GM18499 (cell line): Measurements from ENCODE around the gene KIF13A.
"Not testable (repeated sequence)": the region's sequence is repeated elsewhere in the genome, so short reads cannot be mapped to it uniquely, and the experiment has no call there.

Experiments
- ATAC-seq: cut with Tn5 transposase; IDR thresholded peaks from one replicate; pipeline ENCODE4 v1.9.1; 2021; ENCODE audit warnings: moderate number of reproducible peaks; ENCODE audit not compliant: insufficient read depth, unreplicated experiment

The KIF13A gene

DNA sequence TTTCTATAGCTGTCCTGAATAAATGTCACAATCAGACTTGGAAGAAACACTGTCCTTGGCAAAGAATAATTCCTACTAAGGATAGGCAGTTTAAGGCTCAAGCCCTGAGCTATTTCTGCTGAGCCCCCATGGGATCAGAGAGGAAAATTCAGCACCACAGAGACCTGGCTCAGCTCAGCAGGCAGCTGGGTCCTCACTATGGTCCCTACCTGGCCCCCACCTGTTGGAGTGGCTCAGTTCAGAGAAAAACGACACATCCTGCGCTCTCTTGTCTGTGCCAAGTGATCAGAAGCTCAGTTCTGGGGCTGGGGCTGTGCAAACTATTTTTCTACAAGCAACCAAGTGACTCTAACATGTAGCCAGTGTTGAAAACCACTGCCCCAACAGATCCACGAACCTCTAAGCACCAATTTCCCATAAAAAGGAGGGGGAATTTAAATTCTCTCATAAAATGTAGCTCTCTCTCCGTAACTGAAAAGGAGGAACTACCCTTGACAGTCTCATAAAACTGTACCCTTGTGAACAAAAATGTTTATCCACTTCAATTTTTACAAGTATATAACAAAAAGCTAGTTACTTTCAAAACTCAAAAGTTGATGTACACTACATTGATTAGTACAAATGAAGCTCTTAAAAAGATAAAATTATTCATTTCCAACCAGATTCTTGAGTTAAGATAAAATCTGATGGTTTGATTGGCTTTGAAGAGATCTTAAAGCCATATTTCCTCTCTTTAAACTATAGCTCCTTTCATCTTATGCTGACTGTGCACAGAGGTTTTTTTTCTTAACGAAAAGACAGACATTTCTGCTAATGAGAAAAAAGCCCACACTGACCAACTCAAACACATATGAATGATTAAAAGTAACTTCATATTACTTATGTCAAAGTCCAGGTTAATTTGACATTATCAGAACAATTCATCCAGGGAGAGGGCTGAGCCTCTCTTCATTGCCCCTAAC lies 52.0 kb downstream of the KIF13A start:
- ATAC-seq: no peak

DNA sequence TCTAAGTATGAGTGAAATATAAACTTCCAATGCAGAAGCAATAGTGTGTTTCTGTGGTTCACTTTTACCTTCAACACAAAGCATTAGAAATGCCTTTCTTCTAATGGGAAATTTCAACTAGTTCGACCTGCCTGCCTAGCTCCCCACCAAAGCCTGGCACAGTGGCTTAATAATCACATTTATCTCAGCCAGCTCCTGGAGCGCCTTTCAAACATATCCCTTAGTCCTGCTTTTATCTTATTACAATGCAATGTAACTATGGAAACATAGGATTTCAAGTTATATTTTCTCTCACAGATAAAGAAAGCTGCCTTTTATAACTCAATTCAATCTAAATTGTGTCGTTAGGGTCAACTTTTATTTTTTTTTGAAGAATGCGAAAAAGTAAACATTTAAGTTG lies 53.7 kb downstream of the KIF13A start:
- no peak for ATAC-seq

DNA sequence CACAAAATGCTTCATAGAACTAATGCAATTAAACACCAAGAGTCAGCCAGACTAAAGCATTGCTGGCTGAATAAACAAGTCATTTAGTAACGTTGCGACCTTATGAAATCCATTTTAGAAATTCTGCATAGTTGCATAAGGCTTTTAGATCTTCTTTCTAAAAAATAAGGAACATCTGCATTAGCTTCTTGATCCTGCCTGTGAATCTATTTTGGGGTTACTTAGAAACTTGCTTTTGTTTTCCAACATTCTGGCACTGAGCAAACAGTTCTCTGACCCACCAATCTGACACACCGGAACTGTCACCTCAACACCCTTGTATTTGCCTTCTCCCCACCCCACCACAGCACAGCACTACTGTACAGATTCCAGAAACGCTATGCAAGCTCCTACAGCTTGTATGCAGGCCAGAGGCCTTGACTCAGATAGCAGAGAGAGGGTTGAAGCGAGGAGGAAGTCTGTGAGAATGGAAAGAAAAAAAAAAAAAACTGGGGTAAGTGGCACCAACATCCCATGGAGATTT lies 55.0 kb downstream of the KIF13A start:
- no peak for ATAC-seq

DNA sequence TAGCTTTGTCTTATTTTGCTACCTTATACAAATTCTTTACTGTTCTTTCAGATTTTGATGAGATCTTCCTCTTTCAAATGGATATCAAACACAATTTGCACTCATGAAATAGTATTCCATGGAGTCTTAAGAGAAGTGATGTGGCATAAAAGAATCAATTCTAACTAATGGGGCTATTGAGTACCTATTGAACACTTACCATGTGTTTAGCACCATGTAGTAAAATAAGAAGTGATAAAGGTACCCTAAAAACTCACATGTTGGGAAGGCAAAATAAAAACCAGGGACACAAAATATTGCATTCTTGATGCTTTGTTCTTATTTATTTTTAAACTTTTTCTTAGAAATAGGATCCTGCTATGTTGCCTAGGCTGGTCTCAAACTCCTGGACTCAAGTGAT lies 56.2 kb downstream of the KIF13A start:
- no peak for ATAC-seq

DNA sequence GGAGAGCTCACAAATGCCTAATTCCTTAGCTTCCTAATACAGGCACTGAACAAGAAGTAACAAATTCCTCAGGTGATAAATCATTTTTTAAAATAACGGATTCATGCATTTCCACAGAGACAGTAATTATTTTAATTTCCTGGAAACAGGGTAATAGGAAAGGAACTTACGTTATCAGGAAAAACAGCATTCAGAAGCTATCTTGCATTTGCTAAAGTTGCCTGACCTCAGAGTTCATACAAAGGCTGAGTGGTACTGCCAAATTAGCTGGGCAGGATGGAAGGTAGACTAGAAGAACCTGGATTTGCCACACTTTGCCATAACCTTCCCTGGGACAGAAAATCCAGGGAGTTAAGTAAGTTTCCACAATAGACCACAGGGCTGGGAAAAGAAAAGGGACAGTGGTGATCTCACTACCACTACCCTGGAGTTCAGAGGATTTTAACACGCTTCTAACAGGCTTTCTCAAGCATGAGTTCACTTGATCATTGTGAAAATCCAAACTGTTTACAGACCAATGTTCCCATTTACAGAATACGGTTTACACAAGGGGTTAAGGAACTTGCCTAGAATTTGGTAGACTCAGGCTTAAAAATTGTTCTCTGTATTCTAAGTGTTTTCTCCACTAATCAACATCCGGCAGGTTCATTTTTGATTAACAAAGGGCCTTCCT lies 57.0 kb downstream of the KIF13A start:
- ATAC-seq: no peak

DNA sequence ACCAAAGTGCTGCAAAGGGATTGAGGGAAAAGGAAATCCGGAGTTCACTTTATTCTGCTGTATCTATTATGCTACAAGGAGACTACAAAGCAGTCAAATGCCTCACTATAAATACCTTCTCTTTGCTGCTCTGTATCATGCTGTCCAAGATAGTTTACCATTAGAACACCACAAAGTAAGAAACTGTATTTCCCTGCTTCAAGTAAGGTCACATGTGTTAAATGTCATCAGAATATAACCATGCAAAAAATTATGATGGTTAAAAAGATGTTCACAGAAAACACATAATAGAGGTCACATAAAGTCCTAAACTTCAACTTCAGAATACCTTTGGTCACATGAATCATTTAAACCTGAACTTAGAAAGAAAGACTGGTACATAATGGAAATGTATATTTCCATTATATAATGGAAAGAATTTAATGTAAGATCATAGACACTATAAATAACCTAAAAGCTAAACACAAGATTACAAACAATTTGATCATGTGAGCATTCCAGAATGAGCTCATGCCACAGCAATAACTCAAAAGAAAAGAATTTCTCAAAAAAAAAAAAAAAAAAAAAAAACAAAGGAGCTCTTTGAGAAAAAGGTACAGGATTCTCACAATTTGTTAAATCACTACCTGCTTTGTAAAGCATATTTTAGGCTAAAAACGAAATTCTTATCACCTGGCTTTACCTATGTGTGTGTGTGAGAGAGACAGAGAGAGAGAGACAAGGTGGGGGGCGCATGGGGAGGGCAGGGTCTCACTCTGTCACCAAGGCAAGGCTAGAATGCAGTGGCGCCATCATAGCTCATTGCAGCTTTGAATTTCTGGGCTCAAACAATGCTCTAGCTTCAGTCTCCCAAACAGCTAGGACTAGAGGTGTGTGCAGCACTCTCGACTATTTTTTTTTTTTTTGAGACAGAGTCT lies 58.7 kb downstream of the KIF13A start:
- ATAC-seq: no peak

DNA sequence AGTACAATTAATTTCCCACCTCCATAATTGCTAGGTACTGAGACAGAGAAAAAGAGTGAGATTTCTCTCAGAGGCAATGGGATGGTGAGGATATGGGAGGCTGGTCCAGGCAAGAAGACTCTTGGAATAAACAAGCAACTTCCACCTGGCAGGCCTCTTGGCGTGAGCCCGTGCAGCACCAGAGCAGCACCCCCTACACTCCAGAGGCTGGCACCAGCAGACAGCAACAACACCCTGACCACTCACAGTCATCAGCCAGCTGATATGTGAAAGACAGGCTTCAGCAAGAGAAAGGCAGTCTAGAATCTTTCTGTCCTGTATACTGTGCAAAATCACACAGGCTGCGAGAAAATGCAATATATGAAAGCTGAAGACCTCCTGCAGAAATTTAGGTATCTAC lies 59.7 kb downstream of the KIF13A start:
- no peak for ATAC-seq

DNA sequence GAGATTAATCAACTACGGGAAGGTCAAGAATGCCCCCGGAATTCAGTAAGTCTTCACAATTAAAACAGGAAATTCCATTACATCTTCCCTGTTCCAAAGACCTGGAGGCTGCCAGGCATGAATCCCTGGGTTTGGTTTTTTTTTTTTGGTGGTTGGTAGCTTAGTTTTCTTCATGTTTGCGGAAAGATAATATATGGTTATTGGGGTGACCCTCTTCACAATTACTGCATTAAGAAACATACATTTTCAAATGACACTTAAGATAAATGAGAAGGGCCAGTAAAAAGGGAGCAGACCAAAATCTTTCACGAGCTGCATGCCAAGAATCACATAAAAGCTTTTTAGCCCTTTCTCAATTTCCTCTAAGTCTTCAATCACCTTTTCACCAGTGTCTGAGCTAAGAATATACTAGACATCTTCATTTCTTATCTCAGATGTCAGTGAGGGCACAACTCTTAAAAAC lies 64.0 kb downstream of the KIF13A start:
- ATAC-seq: no peak

DNA sequence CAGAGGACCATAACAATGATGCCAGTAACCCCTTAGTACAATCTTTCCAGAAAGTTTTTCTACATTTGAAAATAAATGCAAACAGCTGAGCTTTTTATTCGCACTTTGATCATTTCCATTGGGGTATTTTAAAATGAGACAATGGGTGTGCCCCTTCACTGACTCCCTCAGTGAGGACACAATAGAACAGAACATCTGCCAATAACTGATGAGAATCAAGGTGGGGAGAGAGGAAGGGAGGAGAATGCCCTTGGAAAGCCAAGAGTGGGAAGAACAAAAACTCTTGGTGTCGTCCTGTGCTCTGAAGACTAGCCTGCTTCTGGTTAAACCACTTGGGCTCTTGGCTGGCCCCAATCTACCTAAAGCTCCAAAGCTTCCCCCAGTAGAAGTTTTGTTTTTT lies 66.0 kb downstream of the KIF13A start:
- no peak for ATAC-seq

DNA sequence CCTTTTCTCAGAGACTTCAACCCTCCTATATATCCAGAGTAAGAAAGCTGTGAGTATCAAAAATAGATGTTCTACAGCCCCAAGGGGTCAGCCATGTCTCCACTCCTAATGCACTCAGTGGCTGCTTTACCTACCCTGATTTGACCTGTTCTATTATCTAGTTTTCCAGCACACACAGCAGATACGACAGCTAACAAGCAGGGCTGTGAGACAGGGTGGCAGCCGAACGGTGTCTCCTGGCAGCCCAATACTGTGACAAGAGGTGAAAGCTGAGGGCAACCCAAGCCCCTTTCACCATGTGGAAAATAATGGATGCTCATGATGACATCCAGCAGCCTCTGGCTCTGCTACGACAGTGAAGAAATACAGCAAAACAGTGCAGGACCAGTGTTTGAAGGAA lies 67.9 kb downstream of the KIF13A start:
- ATAC-seq: no peak

DNA sequence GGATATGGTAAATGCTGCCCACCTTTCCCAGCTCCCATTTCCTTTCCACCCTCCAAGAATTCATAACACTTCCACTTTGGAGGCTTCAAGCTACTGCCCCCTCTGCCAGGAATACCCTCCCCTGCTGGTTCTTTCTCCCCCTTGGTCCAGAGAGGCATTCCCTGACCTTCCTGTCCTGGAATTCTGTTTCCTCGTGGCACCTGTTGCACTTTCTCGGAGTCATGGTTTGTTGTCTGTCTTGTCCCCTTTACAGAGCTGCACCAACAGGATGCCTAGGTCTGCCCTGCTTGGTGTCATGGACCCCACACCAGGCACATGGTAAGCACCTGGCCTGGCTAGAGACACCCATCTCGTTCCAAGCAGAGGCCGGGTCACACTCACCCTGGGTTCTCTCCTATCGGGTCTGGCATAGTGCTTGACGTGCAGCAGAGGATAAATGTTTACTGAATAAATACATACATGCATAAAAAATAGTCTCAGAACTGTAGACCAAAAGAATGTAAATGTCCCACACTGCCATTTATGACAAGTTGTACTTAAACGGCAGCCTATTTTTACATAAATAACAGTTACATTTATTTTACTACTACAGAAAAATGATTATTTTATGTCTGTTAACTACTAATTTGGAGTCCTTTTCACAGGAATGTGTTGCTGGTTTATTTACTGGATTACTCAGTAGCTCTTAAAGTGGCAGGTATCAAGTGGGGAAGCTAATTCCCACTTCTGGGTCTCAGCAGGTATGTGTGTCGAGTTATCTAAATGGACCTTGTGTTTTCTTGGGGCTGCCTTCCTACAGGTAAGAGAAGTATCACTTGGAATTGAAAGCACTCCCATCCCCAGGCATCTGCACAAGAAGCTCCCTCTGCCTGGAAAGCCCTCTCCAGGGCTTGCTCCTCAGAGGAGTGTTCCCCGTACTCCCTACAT lies 69.3 kb downstream of the KIF13A start:
- no peak for ATAC-seq

DNA sequence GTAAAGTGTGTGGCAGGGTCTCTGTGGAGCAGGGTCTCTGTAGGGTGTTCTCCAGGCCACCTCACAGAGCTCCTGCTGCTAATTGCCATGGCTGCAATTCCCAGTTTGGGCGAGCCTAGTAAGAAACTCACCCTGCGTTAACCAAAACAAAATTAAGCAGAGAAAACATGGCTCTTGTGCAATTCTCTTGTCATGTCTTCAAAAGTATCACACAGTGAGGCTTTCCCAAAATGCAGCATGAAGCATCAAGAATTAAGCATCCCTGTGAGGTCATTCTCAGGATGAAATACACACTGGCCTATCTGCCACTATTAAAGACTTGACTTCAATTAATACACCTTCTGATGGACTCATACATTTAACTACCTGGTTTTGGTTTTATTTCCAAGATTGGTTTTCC lies 72.8 kb downstream of the KIF13A start:
- ATAC-seq: no peak

DNA sequence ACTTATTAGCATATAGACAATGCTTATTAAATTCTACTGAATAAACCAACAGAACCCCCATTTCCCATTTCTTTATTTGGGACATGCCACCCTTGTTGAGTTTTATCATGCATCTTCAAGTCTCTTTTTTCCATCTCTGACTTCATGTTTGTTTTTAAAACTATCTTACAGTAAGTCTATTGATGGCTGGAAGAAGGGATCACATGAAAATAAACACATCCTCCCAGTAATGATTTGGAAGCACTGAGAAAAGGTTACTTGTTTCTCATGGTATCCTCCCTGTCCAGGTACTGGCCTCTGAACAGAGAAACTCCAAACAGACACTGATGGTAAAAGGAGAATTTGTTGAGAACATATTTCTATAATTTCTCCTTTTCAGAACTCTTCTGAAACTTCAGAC lies 74.9 kb downstream of the KIF13A start:
- ATAC-seq: no peak

DNA sequence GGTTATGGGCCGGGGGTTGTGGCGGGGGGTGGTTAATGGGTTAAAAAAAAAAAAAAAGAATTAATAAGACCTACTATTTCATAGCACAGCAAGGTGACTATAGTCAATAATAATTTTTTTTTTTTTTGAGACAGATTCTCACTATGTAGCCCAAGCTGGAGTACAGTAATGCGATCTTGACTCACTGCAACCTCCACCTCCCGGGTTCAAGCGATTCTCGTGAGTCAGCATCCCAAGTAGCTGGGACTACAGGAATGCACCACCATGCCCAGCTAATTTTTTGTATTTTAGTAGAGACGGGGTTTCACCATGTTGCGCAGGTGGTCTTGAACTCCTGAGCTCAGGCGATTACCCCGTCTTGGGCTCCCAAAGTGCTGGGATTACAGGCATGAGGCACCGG lies 75.8 kb downstream of the KIF13A start:
- not testable (repeated sequence) for ATAC-seq

DNA sequence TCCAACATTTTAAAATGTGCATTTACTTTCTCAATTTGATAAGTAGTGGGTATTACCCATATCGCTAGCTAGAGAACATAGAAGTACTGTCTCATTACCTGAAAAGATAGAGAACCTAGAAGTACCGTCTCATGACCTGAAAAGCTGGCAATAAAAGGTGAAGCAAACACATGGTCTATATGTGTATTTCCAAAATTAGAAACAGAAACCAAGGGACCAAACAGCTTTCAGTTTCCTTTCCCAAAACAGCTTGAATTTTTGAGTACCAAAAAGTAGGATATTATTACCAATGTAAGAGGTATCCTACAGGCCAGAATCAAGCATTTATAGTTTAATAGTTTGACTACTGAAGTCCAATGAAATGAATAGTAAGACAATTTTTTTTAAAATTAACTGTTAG lies 77.2 kb downstream of the KIF13A start:
- no peak for ATAC-seq

DNA sequence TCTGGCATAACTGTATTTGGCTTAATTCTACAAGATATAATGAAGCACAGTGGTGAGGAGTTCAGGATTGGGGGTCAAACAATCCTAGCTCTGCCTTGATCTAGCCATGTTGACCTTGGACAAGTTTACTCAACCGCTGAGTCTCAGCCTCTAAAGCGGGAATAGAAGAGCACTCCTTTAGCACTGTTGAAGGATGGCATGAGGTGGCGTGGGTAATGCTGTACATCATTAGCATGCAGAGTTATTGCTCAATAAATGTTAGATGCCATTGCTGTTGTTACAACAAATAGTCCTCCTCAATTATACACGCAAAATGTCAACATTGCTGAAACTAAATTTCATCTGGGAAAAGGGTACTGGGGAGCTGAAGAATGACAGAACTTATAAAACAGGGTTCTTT lies 78.6 kb downstream of the KIF13A start:
- no peak for ATAC-seq

DNA sequence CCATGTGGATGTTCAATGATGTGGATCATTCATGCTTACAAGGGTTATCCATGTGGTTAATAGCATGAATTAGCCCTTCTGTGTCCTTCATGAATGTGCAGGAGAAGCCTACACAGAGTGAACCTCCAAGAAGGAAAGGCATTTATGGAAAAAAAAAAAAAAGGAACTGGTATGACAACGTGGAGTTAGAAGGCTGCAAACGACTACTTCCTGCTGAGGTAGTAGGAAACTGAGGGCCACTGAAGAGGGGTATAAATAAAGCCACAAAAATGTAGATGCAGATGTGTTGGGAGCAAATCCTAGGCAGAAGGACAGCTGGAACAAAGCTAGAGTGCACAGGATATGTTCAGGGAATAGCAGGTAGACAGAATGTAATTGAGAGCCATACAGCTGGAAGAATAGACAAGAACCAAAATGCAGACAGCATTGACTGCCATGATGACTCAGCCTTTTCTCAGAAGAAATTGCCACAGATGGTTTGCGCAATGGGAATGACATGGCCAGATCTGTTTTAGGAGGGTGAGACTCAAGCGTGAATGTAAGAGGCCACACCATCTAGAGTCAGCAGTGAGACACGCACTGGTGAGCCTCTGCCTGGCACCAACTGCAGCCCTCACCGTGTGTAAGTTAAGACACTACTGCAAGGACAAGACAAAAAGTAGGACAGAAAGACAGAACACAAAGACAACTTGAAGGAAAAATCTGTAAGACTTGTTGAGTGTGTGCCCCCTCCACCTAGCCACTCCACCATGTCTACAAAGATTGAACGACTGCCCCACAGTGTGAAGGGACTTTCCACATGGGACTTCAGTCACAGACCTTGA lies 79.8 kb downstream of the KIF13A start:
- ATAC-seq: no peak
